Hepatocyte (in vitro differentiated cells): Measurements from ENCODE around the gene GPATCH8.

Experiments used
- EZH2 ChIP-seq: fragments of 200-600 bp; sonication (generic); IDR thresholded peaks from 2 replicates; pipeline ENCODE4 v1.6.1; 2016; ENCODE audit warnings: antibody characterized with exemption, mild to moderate bottlenecking, borderline replicate concordance
- TF ChIP-seq, protein P1 (sequence below): fragments of 200-600 bp; sonication (generic); IDR thresholded peaks from 2 replicates; pipeline ENCODE4 v1.5.1; 2016; ENCODE audit warnings: antibody characterized with exemption, mild to moderate bottlenecking; ENCODE audit not compliant: poor library complexity

DNA sequence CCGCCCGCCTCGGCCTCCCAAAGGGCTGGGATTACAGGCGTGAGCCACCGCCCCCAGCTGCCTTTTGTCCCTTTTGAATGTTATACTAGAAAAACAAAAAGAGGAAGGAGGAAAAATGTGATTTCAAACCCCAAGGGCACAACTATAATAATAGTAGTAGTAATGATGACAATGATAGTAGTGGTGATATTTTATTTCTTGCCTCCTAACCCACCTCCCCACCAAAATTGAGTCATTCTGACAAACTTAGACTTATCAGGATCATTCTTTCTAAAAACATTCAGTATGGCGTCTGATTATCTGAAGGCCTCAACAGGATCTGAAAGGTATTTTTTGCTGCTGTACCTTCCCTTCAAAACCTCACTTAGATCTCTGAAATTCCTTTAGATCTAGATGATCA, 13.6 kb downstream of the GPATCH8 start:
- TF ChIP-seq, protein P1, sequence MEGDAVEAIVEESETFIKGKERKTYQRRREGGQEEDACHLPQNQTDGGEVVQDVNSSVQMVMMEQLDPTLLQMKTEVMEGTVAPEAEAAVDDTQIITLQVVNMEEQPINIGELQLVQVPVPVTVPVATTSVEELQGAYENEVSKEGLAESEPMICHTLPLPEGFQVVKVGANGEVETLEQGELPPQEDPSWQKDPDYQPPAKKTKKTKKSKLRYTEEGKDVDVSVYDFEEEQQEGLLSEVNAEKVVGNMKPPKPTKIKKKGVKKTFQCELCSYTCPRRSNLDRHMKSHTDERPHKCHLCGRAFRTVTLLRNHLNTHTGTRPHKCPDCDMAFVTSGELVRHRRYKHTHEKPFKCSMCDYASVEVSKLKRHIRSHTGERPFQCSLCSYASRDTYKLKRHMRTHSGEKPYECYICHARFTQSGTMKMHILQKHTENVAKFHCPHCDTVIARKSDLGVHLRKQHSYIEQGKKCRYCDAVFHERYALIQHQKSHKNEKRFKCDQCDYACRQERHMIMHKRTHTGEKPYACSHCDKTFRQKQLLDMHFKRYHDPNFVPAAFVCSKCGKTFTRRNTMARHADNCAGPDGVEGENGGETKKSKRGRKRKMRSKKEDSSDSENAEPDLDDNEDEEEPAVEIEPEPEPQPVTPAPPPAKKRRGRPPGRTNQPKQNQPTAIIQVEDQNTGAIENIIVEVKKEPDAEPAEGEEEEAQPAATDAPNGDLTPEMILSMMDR, result no peak
- no peak for TF ChIP-seq EZH2
